WTC11 (cell line): ENCODE results near the gene PALM3. TPM values are rescaled to one million over a fixed set of nuclear protein-coding genes. Genes with fewer than 3 reads are reported as not detected.

Experiments used
- CBFB ChIP-seq: sonication (generic); formaldehyde crosslinking; IDR thresholded peaks from 2 replicates; pipeline ENCODE4 v1.8.1; 2022; ENCODE audit warnings: mild to moderate bottlenecking, low read depth, missing genetic modification reagents
- FOXK1 ChIP-seq: sonication (generic); formaldehyde crosslinking; IDR thresholded peaks from 2 replicates; pipeline ENCODE4 v1.8.0; 2022; ENCODE audit warnings: mild to moderate bottlenecking, moderate library complexity, missing genetic modification reagents
- FOXP1 ChIP-seq: sonication (generic); formaldehyde crosslinking; IDR thresholded peaks from 2 replicates; pipeline ENCODE4 v1.8.0; 2022; ENCODE audit warnings: missing genetic modification reagents, mild to moderate bottlenecking, moderate library complexity, borderline replicate concordance
- GTF2I ChIP-seq: fragments of 250-450 bp; sonication (Bioruptor Pico); conservative IDR thresholded peaks from 2 replicates; pipeline ENCODE4 v1.4.0; 2021; ENCODE audit warnings: mild to moderate bottlenecking
- SMAD4 ChIP-seq: sonication (generic); formaldehyde crosslinking; IDR thresholded peaks from 2 replicates; pipeline ENCODE4 v1.8.0; 2022; ENCODE audit warnings: mild to moderate bottlenecking, missing genetic modification reagents
- SP1 ChIP-seq: sonication (generic); formaldehyde crosslinking; conservative IDR thresholded peaks from 2 replicates; pipeline ENCODE4 v1.8.1; 2022; ENCODE audit warnings: missing genetic modification reagents
- ZNF138 ChIP-seq: sonication (generic); formaldehyde crosslinking; conservative IDR thresholded peaks from 2 replicates; pipeline ENCODE4 v1.8.1; 2022; ENCODE audit warnings: mild to moderate bottlenecking, moderate library complexity, missing genetic modification reagents
- ZNF317 ChIP-seq: sonication (generic); formaldehyde crosslinking; IDR thresholded peaks from 2 replicates; pipeline ENCODE4 v1.8.1; 2023; ENCODE audit warnings: low read depth, mild to moderate bottlenecking, moderate library complexity, missing genetic modification reagents, borderline replicate concordance
- ZNF416 ChIP-seq: fragments of 250-450 bp; sonication (Bioruptor Pico); IDR thresholded peaks from 2 replicates; pipeline ENCODE4 v1.9.0; 2021; ENCODE audit warnings: mild to moderate bottlenecking, inconsistent platforms
- ZNF671 ChIP-seq: fragments of 250-450 bp; sonication (Bioruptor Pico); IDR thresholded peaks from 2 replicates; pipeline ENCODE4 v1.8.0; 2021; ENCODE audit warnings: mild to moderate bottlenecking
- total RNA-seq: library from RNA; stranded (reverse); gene quantifications from 3 replicates; pipeline ENCODE4 v1.2.3, GENCODE V29; 2021
- TF ChIP-seq, protein P1 (sequence below): sonication (generic); formaldehyde crosslinking; IDR thresholded peaks from 2 replicates; pipeline ENCODE4 v1.8.0; 2023; ENCODE audit warnings: mild to moderate bottlenecking, missing genetic modification reagents
- TF ChIP-seq, protein P2 (sequence below): fragments of 250-450 bp; sonication (Bioruptor Pico); IDR thresholded peaks from 2 replicates; pipeline ENCODE4 v1.9.0; 2021; ENCODE audit warnings: mild to moderate bottlenecking, borderline replicate concordance
- TF ChIP-seq, protein P3 (sequence below): fragments of 250-450 bp; sonication (Bioruptor Pico); IDR thresholded peaks from 2 replicates; pipeline ENCODE4 v1.9.0; 2021; ENCODE audit warnings: mild to moderate bottlenecking
- TF ChIP-seq, protein P4 (sequence below): sonication (generic); formaldehyde crosslinking; conservative IDR thresholded peaks from 2 replicates; pipeline ENCODE4 v1.8.1; 2022; ENCODE audit warnings: mild to moderate bottlenecking, missing genetic modification reagents
- TF ChIP-seq, protein P5 (sequence below): sonication (generic); formaldehyde crosslinking; IDR thresholded peaks from 2 replicates; pipeline ENCODE4 v1.8.1; 2023; ENCODE audit warnings: mild to moderate bottlenecking, missing genetic modification reagents
- TF ChIP-seq, protein P6 (sequence below): sonication (generic); formaldehyde crosslinking; IDR thresholded peaks from 2 replicates; pipeline ENCODE4 v1.8.0; 2022; ENCODE audit warnings: mild to moderate bottlenecking, missing genetic modification reagents
- TF ChIP-seq, protein P7 (sequence below): sonication (generic); formaldehyde crosslinking; IDR thresholded peaks from 2 replicates; pipeline ENCODE4 v1.8.1; 2022; ENCODE audit warnings: mild to moderate bottlenecking, moderate library complexity, missing genetic modification reagents

PALM3 gene
- total RNA-seq, 1 experiment from 2014 or later, result 31.1 TPM

DNA sequence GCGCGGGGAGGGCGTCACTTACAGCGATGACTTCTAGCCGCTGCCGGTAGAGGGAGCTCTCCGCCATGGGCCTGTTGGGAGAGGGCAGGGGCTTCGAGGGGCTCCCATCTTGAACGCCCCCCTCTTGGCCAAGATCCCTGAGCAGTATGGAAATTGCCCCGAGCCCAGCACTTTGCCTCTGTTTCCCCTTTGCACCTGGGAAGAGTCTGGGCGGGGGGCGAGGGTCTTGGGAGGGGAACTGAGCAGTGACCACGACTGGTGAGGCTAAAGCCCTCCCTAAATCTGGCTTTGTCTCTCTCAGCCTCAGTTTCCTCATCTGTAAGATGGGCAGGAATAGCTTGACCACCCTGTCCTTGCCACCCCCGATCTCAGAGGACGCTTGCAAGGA lies 2.8 kb downstream of the PALM3 start (continued):
- no peak for TF ChIP-seq ZNF317
- TF ChIP-seq FOXK1 (CRISPR knock-in tag), result no peak
- TF ChIP-seq, protein P1, sequence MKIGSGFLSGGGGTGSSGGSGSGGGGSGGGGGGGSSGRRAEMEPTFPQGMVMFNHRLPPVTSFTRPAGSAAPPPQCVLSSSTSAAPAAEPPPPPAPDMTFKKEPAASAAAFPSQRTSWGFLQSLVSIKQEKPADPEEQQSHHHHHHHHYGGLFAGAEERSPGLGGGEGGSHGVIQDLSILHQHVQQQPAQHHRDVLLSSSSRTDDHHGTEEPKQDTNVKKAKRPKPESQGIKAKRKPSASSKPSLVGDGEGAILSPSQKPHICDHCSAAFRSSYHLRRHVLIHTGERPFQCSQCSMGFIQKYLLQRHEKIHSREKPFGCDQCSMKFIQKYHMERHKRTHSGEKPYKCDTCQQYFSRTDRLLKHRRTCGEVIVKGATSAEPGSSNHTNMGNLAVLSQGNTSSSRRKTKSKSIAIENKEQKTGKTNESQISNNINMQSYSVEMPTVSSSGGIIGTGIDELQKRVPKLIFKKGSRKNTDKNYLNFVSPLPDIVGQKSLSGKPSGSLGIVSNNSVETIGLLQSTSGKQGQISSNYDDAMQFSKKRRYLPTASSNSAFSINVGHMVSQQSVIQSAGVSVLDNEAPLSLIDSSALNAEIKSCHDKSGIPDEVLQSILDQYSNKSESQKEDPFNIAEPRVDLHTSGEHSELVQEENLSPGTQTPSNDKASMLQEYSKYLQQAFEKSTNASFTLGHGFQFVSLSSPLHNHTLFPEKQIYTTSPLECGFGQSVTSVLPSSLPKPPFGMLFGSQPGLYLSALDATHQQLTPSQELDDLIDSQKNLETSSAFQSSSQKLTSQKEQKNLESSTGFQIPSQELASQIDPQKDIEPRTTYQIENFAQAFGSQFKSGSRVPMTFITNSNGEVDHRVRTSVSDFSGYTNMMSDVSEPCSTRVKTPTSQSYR (CRISPR knock-in tag), result no peak
- TF ChIP-seq, protein P2, sequence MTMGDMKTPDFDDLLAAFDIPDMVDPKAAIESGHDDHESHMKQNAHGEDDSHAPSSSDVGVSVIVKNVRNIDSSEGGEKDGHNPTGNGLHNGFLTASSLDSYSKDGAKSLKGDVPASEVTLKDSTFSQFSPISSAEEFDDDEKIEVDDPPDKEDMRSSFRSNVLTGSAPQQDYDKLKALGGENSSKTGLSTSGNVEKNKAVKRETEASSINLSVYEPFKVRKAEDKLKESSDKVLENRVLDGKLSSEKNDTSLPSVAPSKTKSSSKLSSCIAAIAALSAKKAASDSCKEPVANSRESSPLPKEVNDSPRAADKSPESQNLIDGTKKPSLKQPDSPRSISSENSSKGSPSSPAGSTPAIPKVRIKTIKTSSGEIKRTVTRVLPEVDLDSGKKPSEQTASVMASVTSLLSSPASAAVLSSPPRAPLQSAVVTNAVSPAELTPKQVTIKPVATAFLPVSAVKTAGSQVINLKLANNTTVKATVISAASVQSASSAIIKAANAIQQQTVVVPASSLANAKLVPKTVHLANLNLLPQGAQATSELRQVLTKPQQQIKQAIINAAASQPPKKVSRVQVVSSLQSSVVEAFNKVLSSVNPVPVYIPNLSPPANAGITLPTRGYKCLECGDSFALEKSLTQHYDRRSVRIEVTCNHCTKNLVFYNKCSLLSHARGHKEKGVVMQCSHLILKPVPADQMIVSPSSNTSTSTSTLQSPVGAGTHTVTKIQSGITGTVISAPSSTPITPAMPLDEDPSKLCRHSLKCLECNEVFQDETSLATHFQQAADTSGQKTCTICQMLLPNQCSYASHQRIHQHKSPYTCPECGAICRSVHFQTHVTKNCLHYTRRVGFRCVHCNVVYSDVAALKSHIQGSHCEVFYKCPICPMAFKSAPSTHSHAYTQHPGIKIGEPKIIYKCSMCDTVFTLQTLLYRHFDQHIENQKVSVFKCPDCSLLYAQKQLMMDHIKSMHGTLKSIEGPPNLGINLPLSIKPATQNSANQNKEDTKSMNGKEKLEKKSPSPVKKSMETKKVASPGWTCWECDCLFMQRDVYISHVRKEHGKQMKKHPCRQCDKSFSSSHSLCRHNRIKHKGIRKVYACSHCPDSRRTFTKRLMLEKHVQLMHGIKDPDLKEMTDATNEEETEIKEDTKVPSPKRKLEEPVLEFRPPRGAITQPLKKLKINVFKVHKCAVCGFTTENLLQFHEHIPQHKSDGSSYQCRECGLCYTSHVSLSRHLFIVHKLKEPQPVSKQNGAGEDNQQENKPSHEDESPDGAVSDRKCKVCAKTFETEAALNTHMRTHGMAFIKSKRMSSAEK (CRISPR knock-in tag), result no peak
- TF ChIP-seq, protein P3, sequence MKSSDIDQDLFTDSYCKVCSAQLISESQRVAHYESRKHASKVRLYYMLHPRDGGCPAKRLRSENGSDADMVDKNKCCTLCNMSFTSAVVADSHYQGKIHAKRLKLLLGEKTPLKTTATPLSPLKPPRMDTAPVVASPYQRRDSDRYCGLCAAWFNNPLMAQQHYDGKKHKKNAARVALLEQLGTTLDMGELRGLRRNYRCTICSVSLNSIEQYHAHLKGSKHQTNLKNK (CRISPR knock-in tag), result no peak
- TF ChIP-seq, protein P4, sequence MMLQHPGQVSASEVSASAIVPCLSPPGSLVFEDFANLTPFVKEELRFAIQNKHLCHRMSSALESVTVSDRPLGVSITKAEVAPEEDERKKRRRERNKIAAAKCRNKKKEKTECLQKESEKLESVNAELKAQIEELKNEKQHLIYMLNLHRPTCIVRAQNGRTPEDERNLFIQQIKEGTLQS (CRISPR knock-in tag), result no peak
- TF ChIP-seq, protein P5, sequence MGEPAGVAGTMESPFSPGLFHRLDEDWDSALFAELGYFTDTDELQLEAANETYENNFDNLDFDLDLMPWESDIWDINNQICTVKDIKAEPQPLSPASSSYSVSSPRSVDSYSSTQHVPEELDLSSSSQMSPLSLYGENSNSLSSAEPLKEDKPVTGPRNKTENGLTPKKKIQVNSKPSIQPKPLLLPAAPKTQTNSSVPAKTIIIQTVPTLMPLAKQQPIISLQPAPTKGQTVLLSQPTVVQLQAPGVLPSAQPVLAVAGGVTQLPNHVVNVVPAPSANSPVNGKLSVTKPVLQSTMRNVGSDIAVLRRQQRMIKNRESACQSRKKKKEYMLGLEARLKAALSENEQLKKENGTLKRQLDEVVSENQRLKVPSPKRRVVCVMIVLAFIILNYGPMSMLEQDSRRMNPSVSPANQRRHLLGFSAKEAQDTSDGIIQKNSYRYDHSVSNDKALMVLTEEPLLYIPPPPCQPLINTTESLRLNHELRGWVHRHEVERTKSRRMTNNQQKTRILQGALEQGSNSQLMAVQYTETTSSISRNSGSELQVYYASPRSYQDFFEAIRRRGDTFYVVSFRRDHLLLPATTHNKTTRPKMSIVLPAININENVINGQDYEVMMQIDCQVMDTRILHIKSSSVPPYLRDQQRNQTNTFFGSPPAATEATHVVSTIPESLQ (CRISPR knock-in tag), result no peak
- TF ChIP-seq, protein P6, sequence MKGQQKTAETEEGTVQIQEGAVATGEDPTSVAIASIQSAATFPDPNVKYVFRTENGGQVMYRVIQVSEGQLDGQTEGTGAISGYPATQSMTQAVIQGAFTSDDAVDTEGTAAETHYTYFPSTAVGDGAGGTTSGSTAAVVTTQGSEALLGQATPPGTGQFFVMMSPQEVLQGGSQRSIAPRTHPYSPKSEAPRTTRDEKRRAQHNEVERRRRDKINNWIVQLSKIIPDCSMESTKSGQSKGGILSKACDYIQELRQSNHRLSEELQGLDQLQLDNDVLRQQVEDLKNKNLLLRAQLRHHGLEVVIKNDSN, result no peak
- TF ChIP-seq FOXP1 (CRISPR knock-in tag), result 0 out of 2 replicates have a peak, but pooled peaks have one; percentile 22
- TF ChIP-seq SP1, result no peak
- no peak for TF ChIP-seq CBFB (CRISPR knock-in tag)
- TF ChIP-seq, protein P7, sequence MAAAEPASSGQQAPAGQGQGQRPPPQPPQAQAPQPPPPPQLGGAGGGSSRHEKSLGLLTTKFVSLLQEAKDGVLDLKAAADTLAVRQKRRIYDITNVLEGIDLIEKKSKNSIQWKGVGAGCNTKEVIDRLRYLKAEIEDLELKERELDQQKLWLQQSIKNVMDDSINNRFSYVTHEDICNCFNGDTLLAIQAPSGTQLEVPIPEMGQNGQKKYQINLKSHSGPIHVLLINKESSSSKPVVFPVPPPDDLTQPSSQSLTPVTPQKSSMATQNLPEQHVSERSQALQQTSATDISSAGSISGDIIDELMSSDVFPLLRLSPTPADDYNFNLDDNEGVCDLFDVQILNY (CRISPR knock-in tag), result no peak
- no peak for TF ChIP-seq ZNF138 (CRISPR knock-in tag)
- TF ChIP-seq GTF2I (CRISPR knock-in tag), result 0 out of 2 replicates have a peak, but pooled peaks have one; percentile 47
- TF ChIP-seq ZNF671 (CRISPR knock-in tag), result no peak
- no peak for TF ChIP-seq SMAD4 (CRISPR knock-in tag)
- no peak for TF ChIP-seq ZNF416 (CRISPR knock-in tag)
